Nephron (organoid): ENCODE results near the gene KDM5A.
"Not testable (repeated sequence)": the region's sequence is repeated elsewhere in the genome, so short reads cannot be mapped to it uniquely, and the experiment has no call there.

Source experiments
- H3K27ac Mint-ChIP-seq, 3 experiments: 2 replicates each; pipeline ENCODE4 v1.8.0; 2020; ENCODE audit warnings: mixed read lengths in 3 of 3, mild to moderate bottlenecking in 2 of 3, moderate library complexity in 1 of 3
- H3K27me3 Mint-ChIP-seq: 2 replicates; pipeline ENCODE4 v1.8.0; 2021; ENCODE audit warnings: low read depth, mild to moderate bottlenecking, moderate library complexity, mixed read lengths
- H3K36me3 Mint-ChIP-seq: 2 replicates; pipeline ENCODE4 v1.8.0; 2020; ENCODE audit warnings: low read depth, mixed read lengths
- H3K4me1 Mint-ChIP-seq: 2 replicates; pipeline ENCODE4 v1.8.0; 2020; ENCODE audit warnings: mixed read lengths
- H3K4me3 Mint-ChIP-seq, 3 experiments: 2 replicates each; pipeline ENCODE4 v1.8.0; 2020; ENCODE audit warnings: mild to moderate bottlenecking in 3 of 3, mixed read lengths in 3 of 3, moderate library complexity in 2 of 3
- H3K9me3 Mint-ChIP-seq: 2 replicates; pipeline ENCODE4 v1.8.0; 2020; ENCODE audit warnings: mixed read lengths
- CTCF ChIP-seq, 3 experiments: fragments of 200-600 bp; sonication (generic); IDR thresholded peaks; one replicate each; pipeline ENCODE4 v1.5.0; 2021; ENCODE audit warnings: antibody characterized with exemption in 3 of 3; ENCODE audit not compliant: unreplicated experiment in 3 of 3

The KDM5A gene

GRCh38 chr12:367972-368371 is 21.1 kb downstream of the KDM5A start:
- peaks cover 47% of the 10 kb centered on the region for H3K9me3 Mint-ChIP-seq
- no peaks in the 10 kb centered on the region for H3K4me1 Mint-ChIP-seq
- no peak overlapping the region for H3K4me3 Mint-ChIP-seq
- peaks cover 100% of the 10 kb centered on the region for H3K36me3 Mint-ChIP-seq
- no peak for TF ChIP-seq CTCF (IDR thresholded peaks at IDR 0.05; ENCODE audit: unreplicated experiment in 3 of 3)
- no peaks in the 10 kb centered on the region for H3K27me3 Mint-ChIP-seq
- no peak overlapping the region for H3K27ac Mint-ChIP-seq

- TF ChIP-seq CTCF (IDR thresholded peaks at IDR 0.05; ENCODE audit: unreplicated experiment in 3 of 3) = no peak
- H3K27me3 Mint-ChIP-seq = no peaks in the 10 kb centered on the region
- H3K4me3 Mint-ChIP-seq = no peak overlapping the region
- peaks cover 46% of the 10 kb centered on the region for H3K9me3 Mint-ChIP-seq
- H3K36me3 Mint-ChIP-seq = peaks cover 100% of the 10 kb centered on the region
- H3K4me1 Mint-ChIP-seq = no peaks in the 10 kb centered on the region
- H3K27ac Mint-ChIP-seq = no peak overlapping the region
Measured at GRCh38 chr12:366820-367219, 22.3 kb downstream of the KDM5A start.

GRCh38 chr12:359091-359490 is 30.0 kb downstream of the KDM5A start:
- H3K4me3 Mint-ChIP-seq = no peak overlapping the region
- H3K4me1 Mint-ChIP-seq = no peaks in the 10 kb centered on the region
- peaks cover 98% of the 10 kb centered on the region for H3K36me3 Mint-ChIP-seq
- TF ChIP-seq CTCF (IDR thresholded peaks at IDR 0.05; ENCODE audit: unreplicated experiment in 3 of 3) = no peak
- no peak overlapping the region for H3K27ac Mint-ChIP-seq
- H3K9me3 Mint-ChIP-seq = peaks cover 40% of the 10 kb centered on the region
- H3K27me3 Mint-ChIP-seq = no peaks in the 10 kb centered on the region

- no peak for TF ChIP-seq CTCF (IDR thresholded peaks at IDR 0.05; ENCODE audit: unreplicated experiment in 3 of 3)
- H3K4me1 Mint-ChIP-seq = no peaks in the 10 kb centered on the region
- no peaks in the 10 kb centered on the region for H3K27me3 Mint-ChIP-seq
- H3K4me3 Mint-ChIP-seq = no peak overlapping the region
- no peak overlapping the region for H3K27ac Mint-ChIP-seq
- peaks cover 25% of the 10 kb centered on the region for H3K9me3 Mint-ChIP-seq
- peaks cover 91% of the 10 kb centered on the region for H3K36me3 Mint-ChIP-seq
Measured at GRCh38 chr12:356276-356988, 32.7 kb downstream of the KDM5A start.

GRCh38 chr12:351197-351596 is 37.9 kb downstream of the KDM5A start:
- not testable (repeated sequence) for H3K4me1 Mint-ChIP-seq, H3K4me3 Mint-ChIP-seq, H3K27me3 Mint-ChIP-seq, H3K27ac Mint-ChIP-seq
- Mint-ChIP-seq H3K36me3 (peaks cover 88% of the 10 kb centered on the region), H3K9me3 (peaks cover 14% of the 10 kb centered on the region)

GRCh38 chr12:349625-350024 is 39.5 kb downstream of the KDM5A start:
- H3K36me3 Mint-ChIP-seq = peaks cover 90% of the 10 kb centered on the region
- not testable (repeated sequence) for H3K4me1 Mint-ChIP-seq, H3K4me3 Mint-ChIP-seq, H3K27ac Mint-ChIP-seq, H3K27me3 Mint-ChIP-seq
- H3K9me3 Mint-ChIP-seq = peaks cover 28% of the 10 kb centered on the region

GRCh38 chr12:343036-343435 is 46.1 kb downstream of the KDM5A start:
- H3K9me3 Mint-ChIP-seq = peaks cover 31% of the 10 kb centered on the region
- not testable (repeated sequence) for H3K27me3 Mint-ChIP-seq, H3K4me1 Mint-ChIP-seq, H3K4me3 Mint-ChIP-seq, H3K27ac Mint-ChIP-seq
- H3K36me3 Mint-ChIP-seq = peaks cover 97% of the 10 kb centered on the region
